Skin epidermis (tissue), 12 donors: Measurements from ENCODE around the gene GBF1.

ENCODE experiments used
- H3K27ac ChIP-seq, 21 experiments: fragments of 200-600 bp; sonication (generic) in 11 of 21; one replicate each; pipeline ENCODE4 v1.5.0; 2020; ENCODE audit warnings: mild to moderate bottlenecking in 3 of 21, inconsistent platforms in 2 of 21, moderate library complexity in 2 of 21
- H3K4me3 ChIP-seq, 7 experiments: fragments of 200-600 bp; sonication (generic) in 2 of 7; one replicate each; pipeline ENCODE4 v1.5.0; 2020; ENCODE audit warnings: inconsistent platforms in 2 of 7, mild to moderate bottlenecking in 2 of 7, moderate library complexity in 1 of 7

Gene GBF1

GRCh38 chr10:102379383-102379782 lies 134.1 kb downstream of the GBF1 start:
- no peak overlapping the region for H3K4me3 ChIP-seq
- H3K27ac ChIP-seq = no peak overlapping the region

DNA sequence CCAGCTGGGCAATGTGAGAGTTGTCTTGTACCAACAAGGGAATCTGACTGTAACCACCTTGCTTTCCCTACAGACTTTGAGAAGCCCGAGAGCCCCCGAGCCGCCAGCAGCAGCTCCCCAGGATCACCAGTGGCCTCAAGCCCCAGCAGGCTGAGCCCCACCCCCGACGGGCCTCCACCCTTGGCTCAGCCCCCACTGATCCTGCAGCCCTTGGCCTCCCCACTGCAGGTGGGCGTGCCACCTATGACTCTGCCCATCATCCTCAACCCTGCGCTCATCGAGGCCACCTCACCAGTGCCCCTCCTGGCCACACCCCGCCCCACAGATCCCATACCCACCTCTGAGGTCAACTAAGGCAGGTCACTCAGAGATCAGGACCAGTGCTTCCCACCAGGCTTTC lies 136.7 kb downstream of the GBF1 start:
- Histone ChIP-seq H3K27ac (no peak overlapping the region), H3K4me3 (no peak overlapping the region)

- H3K27ac ChIP-seq = no peak overlapping the region
Observed at GRCh38 chr10:102382871-102383270, 137.5 kb downstream of the GBF1 start.

GRCh38 chr10:102384053-102384452 lies 138.7 kb downstream of the GBF1 start:
- Histone ChIP-seq H3K4me3 (no peak overlapping the region), H3K27ac (peak overlapping the region in 2 of 21 experiments; percentile 11 to 34)

More at GRCh38 chr10:102382871-102383270, 137.5 kb downstream of the GBF1 start:
- no peak overlapping the region for H3K4me3 ChIP-seq

DNA sequence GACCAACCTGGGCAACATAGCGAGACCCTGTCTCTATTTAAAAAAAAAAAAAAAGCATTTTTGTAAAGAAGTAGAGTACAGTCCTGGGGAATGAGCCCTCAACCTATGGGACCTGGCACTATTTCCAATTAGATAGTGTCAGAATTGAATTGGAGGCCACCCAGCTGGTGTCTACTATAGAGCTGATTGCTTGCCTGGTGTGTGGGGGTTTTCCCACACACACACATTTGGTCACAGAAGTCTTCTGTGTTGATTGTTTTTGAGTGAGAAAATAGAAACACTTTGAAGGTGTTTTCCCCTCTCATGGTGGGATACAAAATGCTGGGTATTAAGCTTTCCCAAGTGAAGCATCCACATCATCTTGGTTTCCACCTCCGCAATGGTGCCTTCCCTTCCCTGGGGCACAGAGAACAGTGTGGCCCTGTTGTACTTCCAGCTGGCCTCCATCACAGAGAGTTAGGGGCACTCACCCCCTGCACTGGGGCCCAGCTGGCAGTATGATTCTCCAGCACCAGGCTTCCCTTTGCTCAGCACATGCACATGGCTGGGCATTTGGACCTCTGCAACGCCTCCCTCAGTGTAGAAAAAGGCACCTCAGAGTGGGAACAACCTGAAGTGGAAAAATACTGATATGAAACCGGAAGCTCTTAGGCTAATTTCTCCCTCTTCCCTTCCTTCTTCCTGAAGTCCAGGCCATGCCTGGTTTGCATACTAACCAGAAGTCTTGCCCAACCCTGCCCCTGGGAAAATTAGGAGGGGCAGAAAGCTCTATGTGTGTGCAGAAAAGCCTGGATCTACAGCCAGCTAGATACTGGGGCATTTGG lies 139.5 kb downstream of the GBF1 start:
- peak overlapping the region in 6 of 21 experiments; percentile 8 to 49 (median 34) for H3K27ac ChIP-seq
- H3K4me3 ChIP-seq = no peak overlapping the region

- Histone ChIP-seq H3K27ac (no peak overlapping the region), H3K4me3 (no peak overlapping the region)
Observed at GRCh38 chr10:102389894-102390293, 144.6 kb downstream of the GBF1 start.

- Histone ChIP-seq H3K27ac (no peak overlapping the region), H3K4me3 (no peak overlapping the region)
Observed at GRCh38 chr10:102392306-102392705, 147.0 kb downstream of the GBF1 start.

- Histone ChIP-seq H3K27ac (peak overlapping the region in 20 of 21 experiments; percentile 84 to 99 (median 96)), H3K4me3 (peak overlapping the region; percentile 63 to 81 (median 71))
Observed at GRCh38 chr10:102393411-102394078, 148.2 kb downstream of the GBF1 start.

DNA sequence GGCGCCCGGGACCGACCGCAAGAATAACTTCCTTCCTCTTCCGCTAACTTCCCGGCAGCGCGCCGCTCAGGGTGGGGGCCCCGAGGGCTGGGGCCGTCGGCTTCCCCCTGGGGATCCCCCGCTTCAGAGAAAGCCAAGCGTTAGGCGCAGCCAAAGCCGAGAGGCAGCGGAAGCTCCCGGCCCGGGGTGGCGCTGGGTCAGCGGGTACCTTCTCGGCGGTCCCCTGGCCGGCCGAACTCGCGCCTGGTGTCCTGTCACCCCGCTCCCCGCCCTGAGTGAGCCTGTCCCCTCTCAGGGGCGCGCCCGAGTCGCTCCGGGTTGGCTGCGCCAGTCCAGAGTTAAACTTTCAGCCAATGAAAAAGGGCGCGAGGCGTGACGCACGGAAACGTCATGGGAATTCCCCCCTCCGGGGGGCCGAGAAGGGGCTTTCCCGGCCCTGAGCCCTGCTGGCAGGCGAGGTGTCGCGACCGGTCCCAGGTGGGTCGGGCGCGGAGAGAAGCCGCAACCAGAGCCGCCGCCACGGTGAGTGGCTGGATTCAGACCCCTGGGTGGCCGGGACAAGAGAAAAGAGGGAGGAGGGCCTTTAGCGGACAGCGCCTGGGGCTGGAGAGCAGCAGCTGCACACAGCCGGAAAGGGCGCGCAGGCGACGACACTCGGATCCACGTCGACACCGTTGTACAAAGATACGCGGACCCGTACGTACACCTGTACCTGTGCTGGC lies 148.9 kb downstream of the GBF1 start:
- Histone ChIP-seq H3K4me3 (peak overlapping the region; percentile 63 to 81 (median 71)), H3K27ac (peak overlapping the region; percentile 81 to 99 (median 95))

DNA sequence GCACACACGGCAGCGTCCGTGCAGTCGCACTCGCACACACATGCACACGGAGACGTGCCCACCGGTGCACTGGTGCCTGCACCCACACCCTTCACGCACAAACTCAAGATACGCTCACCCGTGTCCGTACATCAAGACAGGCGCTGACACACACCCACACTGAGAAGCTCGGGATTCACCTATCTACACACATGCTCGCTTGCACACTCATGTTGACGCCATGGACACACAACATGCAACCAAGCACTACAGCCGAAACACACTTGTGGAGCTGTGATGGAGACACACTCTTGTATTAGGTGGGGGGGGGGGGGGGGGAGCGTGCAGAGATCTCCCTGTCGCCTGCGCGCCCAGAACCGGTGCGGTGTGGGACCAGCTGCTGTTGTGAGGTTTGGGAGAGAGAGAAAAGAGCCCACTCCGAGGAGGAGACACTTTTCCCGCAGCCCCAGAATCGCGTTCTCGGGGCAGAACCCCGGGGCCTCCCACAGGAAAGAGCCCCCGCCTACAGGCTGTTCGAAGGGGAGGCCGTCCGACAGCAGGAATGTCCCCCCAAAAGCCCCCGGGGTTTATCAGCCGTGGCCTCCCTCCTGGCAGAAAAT lies 149.6 kb downstream of the GBF1 start:
- Histone ChIP-seq H3K27ac (peak overlapping the region; percentile 81 to 99 (median 95)), H3K4me3 (peak overlapping the region; percentile 63 to 81 (median 71))

GRCh38 chr10:102395400-102396316 lies 150.3 kb downstream of the GBF1 start, which contains the start of gene NFKB2:
Gene NFKB2, plus strand, starts transcription at chr10:102395705. Its CDS starts 255 bp downstream, at chr10:102395960.
- Histone ChIP-seq H3K27ac (peak within 1 kb of the TSS; percentile 81 to 99 (median 95)), H3K4me3 (peak within 1 kb of the TSS; percentile 63 to 81 (median 71))

DNA sequence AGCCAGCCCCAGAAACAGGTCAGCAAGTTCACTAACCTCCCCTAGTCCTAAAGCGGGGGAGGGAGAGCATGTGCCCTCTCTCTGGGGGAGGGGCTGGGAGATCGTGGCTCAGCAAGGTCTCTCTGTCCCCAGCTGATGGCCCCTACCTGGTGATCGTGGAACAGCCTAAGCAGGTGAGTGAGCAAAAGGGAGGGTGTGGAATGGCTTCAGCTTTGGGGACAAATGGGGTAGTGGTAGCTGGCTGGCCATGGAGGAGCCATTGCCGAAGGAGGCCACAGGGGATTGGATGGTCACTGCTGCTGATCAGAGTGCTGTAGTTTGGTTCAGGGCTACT lies 151.0 kb downstream of the GBF1 start:
- Histone ChIP-seq H3K4me3 (peak overlapping the region; percentile 63 to 81 (median 71)), H3K27ac (peak overlapping the region in 19 of 21 experiments; percentile 85 to 99 (median 96))

DNA sequence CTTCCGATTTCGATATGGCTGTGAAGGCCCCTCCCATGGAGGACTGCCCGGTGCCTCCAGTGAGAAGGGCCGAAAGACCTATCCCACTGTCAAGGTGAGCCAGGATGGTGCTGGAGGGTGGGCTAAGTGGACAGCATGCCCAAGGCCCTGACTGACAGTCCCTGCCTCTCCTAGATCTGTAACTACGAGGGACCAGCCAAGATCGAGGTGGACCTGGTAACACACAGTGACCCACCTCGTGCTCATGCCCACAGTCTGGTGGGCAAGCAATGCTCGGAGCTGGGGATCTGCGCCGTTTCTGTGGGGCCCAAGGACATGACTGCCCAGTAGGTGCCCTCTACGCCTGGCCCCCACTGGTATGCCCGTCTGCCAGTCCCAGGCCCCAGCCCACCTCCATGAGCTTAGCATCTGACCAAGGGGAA lies 151.4 kb downstream of the GBF1 start:
- peak overlapping the region in 16 of 21 experiments; percentile 92 to 99 (median 97) for H3K27ac ChIP-seq

GRCh38 chr10:102397222-102398171 lies 152.2 kb downstream of the GBF1 start:
- Histone ChIP-seq H3K27ac (peak overlapping the region in 8 of 21 experiments; percentile 93 to 99 (median 97)), H3K4me3 (peak overlapping the region in 1 of 7 experiments; percentile 81)

More for the DNA sequence above, 151.4 kb downstream of the GBF1 start:
- peak overlapping the region in 6 of 7 experiments; percentile 64 to 81 (median 72) for H3K4me3 ChIP-seq

DNA sequence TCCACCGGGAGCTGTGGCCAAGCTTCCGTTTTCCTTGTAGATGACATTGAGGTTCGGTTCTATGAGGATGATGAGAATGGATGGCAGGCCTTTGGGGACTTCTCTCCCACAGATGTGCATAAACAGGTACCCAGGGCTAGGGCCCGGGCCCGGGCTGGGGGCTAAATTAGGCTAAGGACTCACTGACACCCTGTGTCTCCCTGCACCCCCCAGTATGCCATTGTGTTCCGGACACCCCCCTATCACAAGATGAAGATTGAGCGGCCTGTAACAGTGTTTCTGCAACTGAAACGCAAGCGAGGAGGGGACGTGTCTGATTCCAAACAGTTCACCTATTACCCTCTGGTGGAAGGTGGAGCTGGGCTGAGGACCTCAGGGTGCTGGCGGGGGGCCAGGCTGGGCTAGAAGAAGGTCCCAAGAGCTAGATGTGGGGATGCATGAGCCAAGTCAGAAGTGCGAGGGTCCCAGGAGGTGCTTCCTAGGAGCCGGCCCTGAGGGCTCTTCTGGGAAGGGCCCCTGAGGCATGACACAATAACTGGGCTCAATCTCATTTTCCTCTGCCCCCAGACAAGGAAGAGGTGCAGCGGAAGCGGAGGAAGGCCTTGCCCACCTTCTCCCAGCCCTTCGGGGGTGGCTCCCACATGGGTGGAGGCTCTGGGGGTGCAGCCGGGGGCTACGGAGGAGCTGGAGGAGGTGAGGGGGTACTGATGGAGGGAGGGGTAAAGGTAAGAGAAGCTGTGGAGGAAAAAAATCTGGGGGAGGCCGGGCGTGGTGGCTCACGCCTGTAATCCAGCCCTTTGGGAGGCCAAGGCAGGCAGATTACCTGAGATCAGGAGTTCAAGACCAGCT lies 153.1 kb downstream of the GBF1 start:
- peak overlapping the region in 11 of 21 experiments; percentile 14 to 92 (median 80) for H3K27ac ChIP-seq
- H3K4me3 ChIP-seq = peak overlapping the region in 2 of 7 experiments; percentile 48 to 49
